ENCODE results near the gene PTRH1.

The PTRH1 gene

GRCh38 chr9:127731938-127732337, 16.5 kb upstream of the PTRH1 start:
- Histone ChIP-seq H3K4me3 (ENCODE audit: low read depth in 1 of 2, low read length in 1 of 2) (no peak overlapping the region), H3K27me3 (no peaks in the 10 kb centered on the region), H3K36me3 (peaks cover 25% of the 10 kb centered on the region), H3K9me3 (no peaks in the 10 kb centered on the region), H3K4me1 (ENCODE audit: control insufficient read depth in 1 of 2, insufficient read depth in 1 of 2, low read depth in 1 of 2, low read length in 1 of 2) (peaks cover 17 to 21% of the 10 kb centered on the region in 2 experiments), H3K27ac (no peak overlapping the region)
- TF ChIP-seq CTCF (IDR thresholded peaks at IDR 0.05), result no peak

DNA sequence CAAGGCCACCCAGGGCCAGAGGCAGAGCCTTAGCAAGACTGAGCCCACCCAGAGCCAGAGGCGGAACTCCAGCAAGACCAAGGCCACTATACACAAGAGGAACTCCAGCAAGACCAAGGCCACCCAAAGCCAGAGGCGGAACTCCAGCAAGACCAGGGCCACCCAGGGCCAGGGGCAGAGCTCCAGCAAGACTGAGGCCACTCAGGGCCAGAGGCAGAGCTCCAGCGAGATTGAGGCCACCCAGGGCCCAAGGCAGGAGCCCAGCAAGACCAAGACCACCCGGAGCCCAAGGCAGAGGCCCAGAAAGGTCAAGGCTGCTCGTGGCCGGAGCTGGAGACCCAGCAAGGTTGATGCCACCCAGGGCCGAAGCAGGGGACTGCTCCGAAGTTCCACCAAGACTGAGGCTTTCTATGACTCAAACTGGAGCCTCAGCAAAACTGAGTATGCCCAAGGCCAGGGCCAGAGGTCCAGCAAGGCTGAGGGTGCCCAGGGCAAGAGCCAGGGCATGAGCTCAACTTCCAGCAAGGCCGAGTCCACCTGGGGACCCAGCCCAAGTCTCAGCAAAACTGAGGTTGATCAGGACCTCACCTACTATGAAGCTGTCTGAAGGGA, 15.4 kb upstream of the PTRH1 start:
- H3K9me3 ChIP-seq, result no peaks in the 10 kb centered on the region
- peaks cover 17 to 21% of the 10 kb centered on the region in 2 experiments for H3K4me1 ChIP-seq (ENCODE audit: control insufficient read depth in 1 of 2, insufficient read depth in 1 of 2, low read depth in 1 of 2, low read length in 1 of 2)
- H3K27me3 ChIP-seq, result no peaks in the 10 kb centered on the region
- H3K27ac ChIP-seq, result no peak overlapping the region
- no peak overlapping the region for H3K4me3 ChIP-seq (ENCODE audit: low read depth in 1 of 2, low read length in 1 of 2)
- H3K36me3 ChIP-seq, result peaks cover 25% of the 10 kb centered on the region
- TF ChIP-seq CTCF (IDR thresholded peaks at IDR 0.05), result no peak

DNA sequence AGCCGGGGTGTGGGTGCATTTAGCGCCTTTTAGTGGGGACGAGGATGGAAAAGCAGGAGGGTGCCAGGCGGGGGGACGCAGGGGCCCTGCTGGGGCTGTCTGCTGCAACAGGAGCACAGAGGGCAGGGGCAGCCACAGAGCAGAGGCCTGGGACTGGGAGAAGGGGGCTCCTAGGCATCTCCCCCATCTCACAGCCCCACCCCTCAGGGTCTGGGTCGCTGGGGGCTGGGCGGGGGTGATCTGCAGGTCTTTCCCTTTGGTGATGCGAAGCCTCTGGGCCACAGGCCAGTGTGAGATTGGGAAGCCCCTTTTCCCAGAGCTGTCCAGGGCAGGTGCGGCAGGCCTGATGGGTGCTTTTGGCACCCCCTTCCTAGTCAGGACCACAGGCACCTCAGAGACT, 14.8 kb upstream of the PTRH1 start:
- Histone ChIP-seq H3K27me3 (no peaks in the 10 kb centered on the region), H3K9me3 (no peaks in the 10 kb centered on the region), H3K27ac (no peak overlapping the region), H3K4me3 (ENCODE audit: low read depth in 1 of 2, low read length in 1 of 2) (no peak overlapping the region), H3K4me1 (ENCODE audit: control insufficient read depth in 1 of 2, insufficient read depth in 1 of 2, low read depth in 1 of 2, low read length in 1 of 2) (peaks cover 12 to 14% of the 10 kb centered on the region in 2 experiments), H3K36me3 (peaks cover 25% of the 10 kb centered on the region)
- no peak for TF ChIP-seq CTCF (IDR thresholded peaks at IDR 0.05)

DNA sequence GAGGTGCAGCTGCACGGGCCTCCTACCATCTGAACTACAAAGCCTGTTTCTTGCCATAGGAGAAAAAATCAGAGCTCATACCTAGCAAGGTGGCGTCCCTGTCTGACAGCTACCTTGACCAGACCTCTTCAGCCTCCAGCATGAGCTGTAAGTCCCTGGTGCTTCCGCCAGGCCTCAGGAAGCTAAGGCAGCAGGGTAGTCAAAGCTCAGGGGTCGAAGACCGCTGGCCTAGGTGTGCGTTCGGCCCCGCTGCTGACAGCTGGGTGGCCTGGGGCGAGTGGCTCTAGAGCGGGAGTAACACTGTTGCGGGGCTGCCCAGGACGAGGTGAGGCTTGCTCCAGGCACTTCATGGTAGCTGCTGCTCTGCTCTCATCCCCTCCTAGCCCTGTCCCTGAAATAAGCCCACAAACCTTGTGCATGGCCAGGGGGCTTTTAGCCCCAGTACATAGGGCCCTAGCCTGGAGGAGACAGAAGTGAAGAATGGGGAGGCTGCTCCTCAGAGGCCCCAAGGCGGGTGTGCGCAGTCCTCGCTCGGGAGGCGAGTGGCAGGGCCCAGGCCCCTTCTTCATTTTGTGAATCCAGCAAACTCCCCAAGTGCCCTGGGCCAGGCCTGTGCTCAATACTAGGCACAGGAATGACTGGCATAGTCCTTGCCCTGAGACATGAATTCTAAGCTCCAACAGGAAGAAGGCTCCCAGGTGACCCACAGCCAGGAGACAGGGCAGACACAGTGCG, 14.2 kb upstream of the PTRH1 start:
- no peak overlapping the region for H3K4me3 ChIP-seq (ENCODE audit: low read depth in 1 of 2, low read length in 1 of 2)
- TF ChIP-seq CTCF (IDR thresholded peaks at IDR 0.05), result no peak
- H3K4me1 ChIP-seq (ENCODE audit: control insufficient read depth in 1 of 2, insufficient read depth in 1 of 2, low read depth in 1 of 2, low read length in 1 of 2), result peaks cover 8 to 12% of the 10 kb centered on the region in 2 experiments

DNA sequence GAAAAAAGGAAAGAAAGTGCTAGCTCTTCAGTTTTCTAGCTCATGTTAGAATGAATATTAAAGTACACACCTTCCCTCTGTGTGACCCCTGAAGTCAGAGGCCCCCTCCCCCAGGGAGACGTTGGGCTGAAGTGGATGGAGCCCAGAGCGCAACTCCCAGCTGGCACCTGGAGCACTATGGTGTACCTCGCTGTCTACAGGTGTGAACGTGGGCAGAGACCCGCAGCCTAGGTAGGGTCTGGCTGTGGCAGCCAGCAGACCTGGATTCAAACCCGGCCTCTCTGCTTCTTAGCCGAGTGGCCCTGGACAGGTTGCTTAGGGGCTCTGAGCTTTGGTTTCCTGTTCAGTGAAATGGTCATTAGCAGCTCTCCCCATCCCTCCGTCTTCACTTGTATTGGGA, 13.3 kb upstream of the PTRH1 start:
- Histone ChIP-seq H3K9me3 (no peaks in the 10 kb centered on the region), H3K4me1 (ENCODE audit: control insufficient read depth in 1 of 2, insufficient read depth in 1 of 2, low read depth in 1 of 2, low read length in 1 of 2) (peaks cover 0 to 3% of the 10 kb centered on the region in 2 experiments), H3K27me3 (peaks cover 12% of the 10 kb centered on the region), H3K27ac (no peak overlapping the region), H3K36me3 (peaks cover 25% of the 10 kb centered on the region), H3K4me3 (ENCODE audit: low read depth in 1 of 2, low read length in 1 of 2) (no peak overlapping the region)
- TF ChIP-seq CTCF (IDR thresholded peaks at IDR 0.05), result no peak

More for the DNA sequence above, 14.2 kb upstream of the PTRH1 start:
- Histone ChIP-seq H3K27ac (no peak overlapping the region), H3K27me3 (peaks cover 3% of the 10 kb centered on the region), H3K36me3 (peaks cover 25% of the 10 kb centered on the region), H3K9me3 (no peaks in the 10 kb centered on the region)

Data from neutrophil (primary cell).